ENCODE results near the gene MKNK1.

The MKNK1 gene

GRCh38 chr1:46615088-46615487 is 11.0 kb upstream of the MKNK1 start:
- DNase-seq = no peak
- TF ChIP-seq GATA1 (IDR thresholded peaks at IDR 0.05; ENCODE audit: low read depth, low read length) = no peak
- TF ChIP-seq POLR2A (IDR thresholded peaks at IDR 0.05; ENCODE audit: low read length) = no peak

- no peak for DNase-seq
- TF ChIP-seq POLR2A (IDR thresholded peaks at IDR 0.05; ENCODE audit: low read length) (no peak), GATA1 (IDR thresholded peaks at IDR 0.05; ENCODE audit: low read depth, low read length) (no peak)
Observed at GRCh38 chr1:46614604-46614984, 10.5 kb upstream of the MKNK1 start.

GRCh38 chr1:46613661-46614603 is 9.9 kb upstream of the MKNK1 start:
- TF ChIP-seq GATA1 (IDR thresholded peaks at IDR 0.05; ENCODE audit: low read depth, low read length) (no peak), POLR2A (IDR thresholded peaks at IDR 0.05; ENCODE audit: low read length) (peak; percentile 10)
- peak; percentile 67 to 77 for DNase-seq

- TF ChIP-seq POLR2A (IDR thresholded peaks at IDR 0.05; ENCODE audit: low read length) (no peak), GATA1 (IDR thresholded peaks at IDR 0.05; ENCODE audit: low read depth, low read length) (no peak)
Observed at GRCh38 chr1:46612937-46613660, 9.0 kb upstream of the MKNK1 start.

GRCh38 chr1:46611691-46612221 is 7.7 kb upstream of the MKNK1 start:
- TF ChIP-seq POLR2A (IDR thresholded peaks at IDR 0.05; ENCODE audit: low read length) (peak; percentile 79), GATA1 (IDR thresholded peaks at IDR 0.05; ENCODE audit: low read depth, low read length) (no peak)
- peak; percentile 88 to 91 for DNase-seq

More at GRCh38 chr1:46612937-46613660, 9.0 kb upstream of the MKNK1 start:
- DNase-seq = peak in 1 of 2 experiments; percentile 37

- DNase-seq = no peak
- no peak for TF ChIP-seq GATA1 (IDR thresholded peaks at IDR 0.05; ENCODE audit: low read depth, low read length)
- TF ChIP-seq POLR2A (IDR thresholded peaks at IDR 0.05; ENCODE audit: low read length) = no peak
Observed at GRCh38 chr1:46607345-46608130, 3.5 kb upstream of the MKNK1 start.

- TF ChIP-seq POLR2A (IDR thresholded peaks at IDR 0.05; ENCODE audit: low read length) (no peak), GATA1 (IDR thresholded peaks at IDR 0.05; ENCODE audit: low read depth, low read length) (no peak)
- no peak for DNase-seq
Observed at GRCh38 chr1:46606255-46606965, 2.3 kb upstream of the MKNK1 start.

GRCh38 chr1:46605232-46605631 is 1.2 kb upstream of the MKNK1 start:
- TF ChIP-seq POLR2A (IDR thresholded peaks at IDR 0.05; ENCODE audit: low read length) (no peak), GATA1 (IDR thresholded peaks at IDR 0.05; ENCODE audit: low read depth, low read length) (no peak)
- peak in 1 of 2 experiments; percentile 27 for DNase-seq

GRCh38 chr1:46603481-46603857 is 599 bp downstream of the MKNK1 start:
- peak in 1 of 2 experiments; percentile 50 for DNase-seq
- TF ChIP-seq POLR2A (IDR thresholded peaks at IDR 0.05; ENCODE audit: low read length) (no peak), GATA1 (IDR thresholded peaks at IDR 0.05; ENCODE audit: low read depth, low read length) (no peak)

GRCh38 chr1:46601257-46602007 is 2.6 kb downstream of the MKNK1 start:
- no peak for DNase-seq
- TF ChIP-seq POLR2A (IDR thresholded peaks at IDR 0.05; ENCODE audit: low read length) (no peak), GATA1 (IDR thresholded peaks at IDR 0.05; ENCODE audit: low read depth, low read length) (no peak)

- TF ChIP-seq GATA1 (IDR thresholded peaks at IDR 0.05; ENCODE audit: low read depth, low read length) (no peak), POLR2A (IDR thresholded peaks at IDR 0.05; ENCODE audit: low read length) (no peak)
- DNase-seq = no peak
Observed at GRCh38 chr1:46599059-46599970, 4.8 kb downstream of the MKNK1 start.
